Superior temporal gyrus (tissue), 1 donor: ENCODE data around the gene MIAT.
"Not testable (repeated sequence)": the region's sequence is repeated elsewhere in the genome, so short reads cannot be mapped to it uniquely, and the experiment has no call there.

Experiments used
- DNase-seq: peaks from one replicate; pipeline ENCODE4 v3.0.0-alpha.2; 2016; ENCODE audit errors: extremely low spot score

The MIAT gene

GRCh38 chr22:26697151-26697550 lies 39.8 kb downstream of the MIAT start:
- no peak for DNase-seq

GRCh38 chr22:26700462-26700861 lies 43.1 kb downstream of the MIAT start:
- DNase-seq: no peak

- DNase-seq: no peak
Measured at GRCh38 chr22:26700886-26701285, 43.5 kb downstream of the MIAT start.

- no peak for DNase-seq
Measured at GRCh38 chr22:26701323-26701722, 43.9 kb downstream of the MIAT start.

GRCh38 chr22:26702906-26703830 lies 45.8 kb downstream of the MIAT start:
- no peak for DNase-seq

- not testable (repeated sequence) for DNase-seq
Measured at GRCh38 chr22:26705379-26705778, 48.0 kb downstream of the MIAT start.

- DNase-seq: no peak
Measured at GRCh38 chr22:26707090-26707489, 49.7 kb downstream of the MIAT start.

- peak; percentile 28 for DNase-seq
Measured at GRCh38 chr22:26707581-26707980, 50.2 kb downstream of the MIAT start.

- DNase-seq: no peak
Measured at GRCh38 chr22:26708256-26709009, 51.0 kb downstream of the MIAT start.

GRCh38 chr22:26709617-26710390 lies 52.4 kb downstream of the MIAT start:
- no peak for DNase-seq

GRCh38 chr22:26711205-26711963 lies 54.0 kb downstream of the MIAT start:
- no peak for DNase-seq

- DNase-seq: no peak
Measured at GRCh38 chr22:26712158-26712557, 54.8 kb downstream of the MIAT start.

GRCh38 chr22:26713823-26714449 lies 56.5 kb downstream of the MIAT start:
- no peak for DNase-seq

GRCh38 chr22:26714971-26715370 lies 57.6 kb downstream of the MIAT start:
- no peak for DNase-seq

- DNase-seq: no peak
Measured at GRCh38 chr22:26715392-26715936, 58.1 kb downstream of the MIAT start.

GRCh38 chr22:26718488-26718887 lies 61.1 kb downstream of the MIAT start:
- DNase-seq: no peak

GRCh38 chr22:26718905-26719304 lies 61.5 kb downstream of the MIAT start:
- no peak for DNase-seq

GRCh38 chr22:26722159-26722558 lies 64.8 kb downstream of the MIAT start:
- DNase-seq: no peak

GRCh38 chr22:26724414-26724813 lies 67.0 kb downstream of the MIAT start:
- no peak for DNase-seq

- DNase-seq: no peak
Measured at GRCh38 chr22:26725012-26725676, 67.8 kb downstream of the MIAT start.
